Measurements from ENCODE around the gene ZIC4. TPM values are rescaled to one million over a fixed set of nuclear protein-coding genes. Genes with fewer than 3 reads are reported as not detected.

ZIC4 gene
- total RNA-seq (2014; rRNA removed; shearing (Covaris generic)): 0.20 and 0.87 TPM in 2 replicates

DNA sequence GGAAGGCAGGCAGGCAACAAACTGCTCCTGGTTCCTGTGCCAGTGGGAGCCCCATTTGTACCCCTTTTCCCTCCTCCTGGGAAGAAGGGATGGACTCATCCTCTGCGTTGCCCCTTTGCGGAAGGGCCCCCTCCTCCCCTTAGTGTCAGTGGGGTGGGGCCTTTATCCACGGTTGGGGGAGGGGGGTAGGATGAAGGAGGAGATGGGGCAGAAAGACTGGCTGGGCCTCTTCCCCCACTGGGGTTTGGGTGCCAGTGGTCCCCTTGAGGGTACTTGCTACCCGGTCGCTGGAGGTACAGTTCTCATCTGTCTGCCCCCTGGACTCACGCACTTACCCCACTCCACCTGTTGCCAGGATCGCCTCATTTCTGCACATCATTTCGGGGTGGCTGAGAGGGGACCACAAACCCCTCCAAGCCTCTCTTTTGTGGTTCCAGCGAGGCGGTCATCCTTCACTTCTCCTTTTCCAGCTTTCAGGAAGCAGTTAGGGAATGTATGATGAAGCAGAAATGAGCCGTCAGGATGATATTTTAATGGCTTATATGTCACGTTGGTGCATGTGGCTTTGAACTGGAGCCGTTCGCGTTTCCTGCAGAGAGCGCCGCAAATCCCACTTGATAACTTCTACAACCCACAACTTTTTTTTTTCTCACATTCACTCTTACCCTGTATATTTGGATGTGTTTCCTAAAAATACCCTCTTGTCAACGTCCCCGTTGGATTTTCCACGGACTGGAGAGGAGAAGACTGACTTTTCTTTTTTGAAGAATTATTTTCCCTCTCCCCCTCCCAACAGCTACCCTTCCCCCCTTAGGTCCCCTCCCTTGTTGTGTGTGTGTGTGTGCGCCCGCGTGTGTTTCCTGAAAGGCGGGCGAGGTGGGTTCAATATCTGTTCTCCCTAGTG lies at the start of gene ZIC4:
Gene ZIC4, minus strand, starts transcription at position 516 of the 904 bp plus-strand sequence. CDS start 3,746 bp downstream, outside the sequence.
- H3K4me1 ChIP-seq: no peaks in the 10 kb centered on the region
- no peaks in the 10 kb centered on the region for H3K27me3 ChIP-seq
- H3K4me3 ChIP-seq: no peak within 1 kb of the TSS
- peaks cover 4% of the 10 kb centered on the region; the same call in 1 of the 2 replicates for H3K36me3 ChIP-seq
- no peak for DNase-seq
- no peaks in the 10 kb centered on the region for H3K9me3 ChIP-seq (replicated peaks)
- no peak within 1 kb of the TSS for H3K27ac ChIP-seq

DNA sequence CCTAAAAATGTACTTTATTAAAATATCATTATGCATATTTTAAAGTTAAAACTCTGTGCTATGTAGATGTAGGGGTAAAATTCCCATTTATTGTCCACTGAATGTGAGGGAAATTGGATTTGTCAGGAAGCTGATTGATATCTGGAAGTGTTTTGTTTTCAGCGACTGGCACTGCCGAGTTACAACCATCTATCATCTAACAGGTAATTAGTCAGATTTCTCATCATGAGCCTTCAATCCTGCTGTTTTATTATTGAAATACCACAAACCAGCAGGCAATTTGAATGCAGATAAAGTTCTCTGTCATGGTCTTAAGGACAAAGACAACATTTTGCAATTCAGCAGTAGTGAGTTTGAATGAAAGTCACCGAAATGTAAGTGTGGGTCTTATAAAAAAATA lies 43.3 kb upstream of the ZIC4 start:
- Histone ChIP-seq H3K4me1 (no peaks in the 10 kb centered on the region), H3K27me3 (no peaks in the 10 kb centered on the region)
- DNase-seq: no peak

GRCh38 chr3:147447224-147447623 lies 40.9 kb upstream of the ZIC4 start:
- no peak overlapping the region for H3K4me3 ChIP-seq
- no peaks in the 10 kb centered on the region for H3K27me3 ChIP-seq
- DNase-seq: no peak
- H3K4me1 ChIP-seq: no peaks in the 10 kb centered on the region
- H3K9me3 ChIP-seq (replicated peaks): no peaks in the 10 kb centered on the region
- H3K36me3 ChIP-seq: no peaks in the 10 kb centered on the region
- H3K27ac ChIP-seq: no peak overlapping the region

More for the DNA sequence above, 43.3 kb upstream of the ZIC4 start:
- H3K27ac ChIP-seq: no peak overlapping the region
- no peaks in the 10 kb centered on the region for H3K36me3 ChIP-seq
- H3K9me3 ChIP-seq (replicated peaks): no peaks in the 10 kb centered on the region
- no peak overlapping the region for H3K4me3 ChIP-seq

DNA sequence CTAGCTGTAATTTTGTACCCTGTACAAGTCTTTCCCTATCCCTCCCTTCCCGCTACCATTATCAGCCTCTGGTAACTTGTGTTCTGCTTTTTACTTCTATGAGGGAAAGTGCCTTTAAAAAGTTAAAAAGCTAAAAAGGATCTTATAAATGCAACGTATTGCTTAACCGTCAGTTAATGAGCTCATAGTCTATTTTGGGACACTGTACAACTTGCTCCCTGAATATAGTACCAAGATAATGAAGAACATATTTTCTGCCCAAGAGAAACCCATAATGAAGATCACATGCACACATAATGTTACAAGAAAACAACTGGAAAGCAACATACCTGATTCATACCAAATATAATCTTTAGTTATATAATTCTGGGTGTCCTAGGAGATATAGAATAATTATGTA lies 25.4 kb upstream of the ZIC4 start:
- no peaks in the 10 kb centered on the region for H3K36me3 ChIP-seq
- no peak overlapping the region for H3K27ac ChIP-seq
- H3K9me3 ChIP-seq (replicated peaks): no peaks in the 10 kb centered on the region
- no peak overlapping the region for H3K4me3 ChIP-seq
- DNase-seq: no peak
- no peaks in the 10 kb centered on the region for H3K27me3 ChIP-seq
- no peaks in the 10 kb centered on the region for H3K4me1 ChIP-seq

DNA sequence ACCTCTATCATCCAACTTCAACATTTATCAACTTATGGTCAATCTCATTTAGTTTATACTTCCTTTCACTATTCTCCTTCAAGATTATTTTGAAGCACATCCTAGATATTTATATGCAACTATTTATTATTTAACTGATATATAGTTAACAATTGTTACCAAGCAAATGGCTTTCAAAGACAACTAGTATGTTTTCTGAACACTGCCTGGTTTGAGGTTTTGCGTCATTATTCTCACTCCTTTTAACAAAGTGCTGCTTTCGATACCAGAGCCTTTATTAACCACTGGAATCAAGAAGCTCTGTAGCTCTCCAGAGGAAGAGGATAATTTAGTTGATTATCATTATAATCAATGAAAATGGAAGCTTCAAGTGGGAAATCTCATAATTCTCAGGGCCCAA lies 22.4 kb upstream of the ZIC4 start:
- no peaks in the 10 kb centered on the region for H3K27me3 ChIP-seq
- DNase-seq: no peak
- no peaks in the 10 kb centered on the region for H3K4me1 ChIP-seq
- H3K36me3 ChIP-seq: no peaks in the 10 kb centered on the region
- H3K9me3 ChIP-seq (replicated peaks): no peaks in the 10 kb centered on the region; the same call in 1 of the 2 replicates
- H3K4me3 ChIP-seq: no peak overlapping the region
- H3K27ac ChIP-seq: no peak overlapping the region

GRCh38 chr3:147428326-147428725 lies 22.0 kb upstream of the ZIC4 start:
- H3K9me3 ChIP-seq (replicated peaks): no peaks in the 10 kb centered on the region; the same call in 1 of the 2 replicates
- no peak for DNase-seq
- no peak overlapping the region for H3K27ac ChIP-seq
- H3K27me3 ChIP-seq: no peaks in the 10 kb centered on the region
- no peaks in the 10 kb centered on the region for H3K4me1 ChIP-seq
- no peak overlapping the region for H3K4me3 ChIP-seq
- no peaks in the 10 kb centered on the region for H3K36me3 ChIP-seq

DNA sequence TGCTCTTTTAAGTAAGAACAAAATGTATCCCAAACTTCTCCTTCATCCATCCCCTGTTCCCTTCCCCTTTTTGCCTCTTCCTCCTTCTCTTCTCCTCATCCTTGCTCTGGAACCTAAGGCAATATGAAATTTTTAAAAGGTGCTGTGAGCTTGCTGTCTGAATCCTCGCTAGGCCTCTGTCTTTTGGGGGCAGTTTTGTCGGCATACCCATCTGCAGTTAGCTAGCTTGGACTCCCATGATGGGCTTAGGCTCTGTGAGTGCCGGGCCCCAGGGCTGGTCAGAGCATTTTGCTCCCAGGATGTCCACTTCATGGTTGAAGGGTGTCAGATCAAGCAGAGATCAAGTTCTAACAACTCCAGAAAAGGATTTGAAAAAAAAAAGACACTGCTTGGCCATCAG lies 21.4 kb upstream of the ZIC4 start:
- no peaks in the 10 kb centered on the region; the same call in 1 of the 2 replicates for H3K9me3 ChIP-seq (replicated peaks)
- no peak overlapping the region for H3K4me3 ChIP-seq
- no peaks in the 10 kb centered on the region for H3K36me3 ChIP-seq
- DNase-seq: no peak
- H3K27me3 ChIP-seq: no peaks in the 10 kb centered on the region
- H3K4me1 ChIP-seq: no peaks in the 10 kb centered on the region
- no peak overlapping the region for H3K27ac ChIP-seq

DNA sequence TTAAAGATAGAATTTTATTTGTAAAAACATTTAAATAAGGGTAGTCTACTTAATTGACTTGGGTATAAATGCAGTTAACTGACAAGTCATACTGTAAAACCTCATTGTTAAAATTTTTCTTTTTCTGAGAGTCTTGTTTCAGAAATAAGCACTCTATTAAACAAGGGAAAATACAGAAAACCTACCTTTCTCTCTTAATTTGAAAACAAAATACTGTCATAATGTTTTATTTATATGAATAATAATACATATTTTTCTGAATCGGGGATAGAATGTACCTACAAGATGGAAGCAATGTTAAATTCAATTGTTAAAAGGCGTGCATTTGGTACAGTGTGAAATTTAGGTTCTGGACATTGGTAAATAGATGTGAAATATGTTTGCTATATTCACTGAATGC lies 20.6 kb upstream of the ZIC4 start:
- Histone ChIP-seq H3K9me3 (replicated peaks) (no peaks in the 10 kb centered on the region; the same call in 1 of the 2 replicates), H3K27me3 (no peaks in the 10 kb centered on the region), H3K27ac (no peak overlapping the region), H3K4me1 (no peaks in the 10 kb centered on the region), H3K4me3 (no peak overlapping the region), H3K36me3 (no peaks in the 10 kb centered on the region)
- DNase-seq: no peak

DNA sequence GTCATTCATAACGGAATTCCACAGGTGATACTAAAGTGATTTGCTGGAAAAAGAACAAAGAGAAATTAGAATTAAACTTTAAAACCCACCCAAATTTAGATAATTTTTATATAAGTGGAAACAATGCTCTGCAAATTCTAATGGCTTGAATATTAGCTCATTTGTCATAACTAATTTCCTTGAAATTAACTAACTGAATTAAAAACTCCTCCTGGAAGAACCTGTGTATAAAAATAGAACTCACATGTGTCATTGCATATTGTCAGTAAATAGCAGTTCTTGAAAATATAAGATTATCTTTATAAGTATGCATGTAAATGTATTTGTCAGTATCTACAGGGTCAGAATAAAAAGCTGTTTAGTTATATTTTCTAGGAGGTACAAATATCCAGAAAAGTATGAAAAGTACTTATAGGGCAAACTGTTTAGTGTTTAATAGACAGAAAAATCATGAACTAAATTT lies 19.1 kb upstream of the ZIC4 start:
- H3K4me3 ChIP-seq: no peak overlapping the region
- no peaks in the 10 kb centered on the region for H3K36me3 ChIP-seq
- no peaks in the 10 kb centered on the region; the same call in 1 of the 2 replicates for H3K9me3 ChIP-seq (replicated peaks)
- H3K27ac ChIP-seq: no peak overlapping the region
- H3K27me3 ChIP-seq: no peaks in the 10 kb centered on the region
- no peak for DNase-seq
- H3K4me1 ChIP-seq: no peaks in the 10 kb centered on the region

DNA sequence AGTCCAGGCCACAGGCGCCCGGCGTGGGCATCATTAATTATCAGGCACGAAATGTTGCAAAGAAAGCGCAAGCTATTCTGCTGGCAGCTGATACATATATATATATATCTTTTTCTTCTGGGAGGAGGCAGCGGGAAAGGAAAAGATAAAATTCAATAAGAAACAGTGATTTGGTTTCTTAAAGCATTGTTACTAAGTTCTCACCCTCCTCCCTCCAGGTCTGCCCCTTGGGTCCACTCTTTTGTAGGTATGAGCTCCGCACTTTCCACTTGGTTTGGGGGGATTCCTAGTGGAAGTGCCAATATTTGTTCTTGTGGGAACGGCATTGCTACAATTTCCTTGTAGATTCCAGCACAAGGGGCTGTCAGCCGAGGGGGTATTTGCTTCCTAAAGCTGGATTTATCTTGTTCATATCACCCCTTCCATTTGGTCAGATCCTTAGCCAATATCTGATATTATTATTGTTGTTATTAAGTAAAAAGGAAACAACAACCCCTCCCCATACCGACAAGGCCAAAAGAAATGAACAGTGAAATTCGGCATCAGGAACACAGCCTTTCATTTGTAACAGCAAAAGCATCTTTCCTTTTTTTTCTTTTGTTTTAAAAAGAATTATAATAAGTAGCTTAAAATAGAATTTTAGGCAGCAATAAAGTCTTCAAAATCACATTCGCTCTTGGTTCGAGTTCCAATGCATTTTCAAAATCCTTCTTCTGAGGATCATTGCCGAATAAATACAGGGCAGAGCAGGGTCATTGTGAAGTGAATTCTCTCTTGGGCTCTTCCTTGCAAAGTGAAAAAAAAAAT lies 18.4 kb upstream of the ZIC4 start:
- no peaks in the 10 kb centered on the region for H3K27me3 ChIP-seq
- no peak for DNase-seq

GRCh38 chr3:147423798-147424580 lies 17.6 kb upstream of the ZIC4 start:
- Histone ChIP-seq H3K27ac (no peak overlapping the region), H3K36me3 (peaks cover under 1% of the 10 kb centered on the region; the same call in 1 of the 2 replicates), H3K9me3 (replicated peaks) (no peaks in the 10 kb centered on the region; the same call in 1 of the 2 replicates), H3K4me1 (no peaks in the 10 kb centered on the region), H3K4me3 (no peak overlapping the region), H3K27me3 (no peaks in the 10 kb centered on the region)
- DNase-seq: no peak

More for the DNA sequence above, 18.4 kb upstream of the ZIC4 start:
- Histone ChIP-seq H3K9me3 (replicated peaks) (no peaks in the 10 kb centered on the region; the same call in 1 of the 2 replicates), H3K4me1 (no peaks in the 10 kb centered on the region), H3K36me3 (no peaks in the 10 kb centered on the region), H3K27ac (no peak overlapping the region), H3K4me3 (no peak overlapping the region)

GRCh38 chr3:147423537-147423797 lies 17.1 kb upstream of the ZIC4 start:
- Histone ChIP-seq H3K27me3 (no peaks in the 10 kb centered on the region), H3K36me3 (peaks cover 6% of the 10 kb centered on the region), H3K4me3 (no peak overlapping the region), H3K4me1 (no peaks in the 10 kb centered on the region), H3K27ac (no peak overlapping the region), H3K9me3 (replicated peaks) (peaks cover 3% of the 10 kb centered on the region)
- no peak for DNase-seq

- Histone ChIP-seq H3K4me1 (no peaks in the 10 kb centered on the region), H3K36me3 (peaks cover 12% of the 10 kb centered on the region), H3K4me3 (no peak overlapping the region), H3K27ac (no peak overlapping the region), H3K27me3 (no peaks in the 10 kb centered on the region), H3K9me3 (replicated peaks) (peaks cover 8% of the 10 kb centered on the region)
- no peak for DNase-seq
Measured at GRCh38 chr3:147422601-147423536, 16.5 kb upstream of the ZIC4 start.

DNA sequence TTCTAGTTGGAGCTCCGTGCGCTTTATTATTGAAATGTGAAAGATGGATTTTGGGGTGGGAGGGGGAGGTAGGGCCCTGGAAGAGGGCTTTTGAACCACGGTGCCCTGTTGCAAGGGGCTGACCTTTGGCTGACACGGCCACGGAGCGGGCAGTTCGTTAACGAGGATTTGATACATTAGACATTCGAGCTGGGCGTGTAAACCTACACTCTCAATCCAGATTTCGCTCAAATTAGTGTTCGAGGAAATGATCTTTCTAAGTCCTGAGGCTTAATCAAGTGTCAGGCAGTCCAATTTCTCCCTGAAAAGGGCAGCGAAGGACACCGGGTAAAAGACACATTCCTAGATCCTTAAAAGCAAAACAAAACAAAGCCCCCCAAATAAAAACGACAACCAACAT lies 15.9 kb upstream of the ZIC4 start:
- peaks cover 8% of the 10 kb centered on the region for H3K9me3 ChIP-seq (replicated peaks)
- H3K36me3 ChIP-seq: peaks cover 14% of the 10 kb centered on the region
- H3K4me1 ChIP-seq: no peaks in the 10 kb centered on the region
- H3K27me3 ChIP-seq: no peaks in the 10 kb centered on the region
- DNase-seq: no peak
- no peak overlapping the region for H3K4me3 ChIP-seq
- no peak overlapping the region for H3K27ac ChIP-seq

All from SJCRH30 (cell line).